ENCODE data around the gene PRKAR2A.
"Not testable (repeated sequence)": the region's sequence is repeated elsewhere in the genome, so short reads cannot be mapped to it uniquely, and the experiment has no call there.

Gene PRKAR2A

DNA sequence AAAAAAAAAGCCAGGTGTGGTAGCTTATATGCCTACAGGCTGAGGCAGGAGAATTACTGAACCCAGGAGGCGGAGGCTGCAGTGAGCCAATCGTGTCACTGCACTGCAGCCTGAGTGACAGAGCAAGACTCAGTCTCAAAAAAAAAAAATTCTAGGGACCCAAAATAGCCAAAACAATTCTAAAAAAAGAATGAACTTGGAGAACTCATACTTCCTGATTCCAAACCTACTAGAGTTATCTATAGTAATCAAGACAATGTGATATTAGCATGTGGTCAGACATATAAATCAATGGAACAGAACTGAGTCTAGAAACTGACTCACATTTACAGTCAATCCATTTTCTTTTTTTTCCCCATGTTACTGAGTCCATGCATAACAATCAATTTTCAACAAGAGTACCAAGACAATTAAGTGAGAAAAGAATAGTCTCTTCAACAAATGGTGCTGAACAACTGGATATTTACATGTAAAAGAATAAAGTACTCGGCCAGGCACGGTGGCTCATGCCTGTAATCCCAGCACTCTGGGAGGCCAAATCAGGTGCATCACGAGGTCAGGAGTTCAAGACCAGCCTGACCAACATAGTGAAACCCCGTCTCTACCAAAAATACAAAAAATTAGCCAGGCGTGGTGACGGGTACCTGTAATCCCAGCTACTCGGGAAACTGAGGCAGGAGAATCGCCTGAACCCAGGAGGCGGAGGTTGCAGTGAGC is 11.9 kb downstream of the PRKAR2A start:
- no peak for DNase-seq

DNA sequence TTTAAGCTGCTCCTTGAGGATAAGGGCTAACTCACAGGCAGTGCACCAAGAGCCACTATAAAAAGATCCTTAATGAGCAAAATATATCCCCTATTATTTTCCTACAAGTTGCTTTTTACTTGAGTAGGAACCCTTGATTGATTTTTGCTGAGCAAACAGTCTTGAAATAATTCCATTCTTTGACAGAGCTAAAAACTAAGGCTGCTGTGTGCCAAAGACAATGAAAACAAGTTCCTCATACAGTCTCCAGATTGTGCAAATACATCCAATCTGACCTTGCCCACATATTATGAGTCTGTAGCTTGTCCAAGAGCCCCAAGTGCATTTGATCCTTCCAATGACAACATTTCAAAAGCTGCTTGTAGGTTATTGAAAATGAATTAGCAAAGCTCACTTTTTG is 15.0 kb downstream of the PRKAR2A start:
- DNase-seq, result no peak

- DNase-seq, result no peak
Observed at GRCh38 chr3:48830715-48831114, 17.0 kb downstream of the PRKAR2A start.

DNA sequence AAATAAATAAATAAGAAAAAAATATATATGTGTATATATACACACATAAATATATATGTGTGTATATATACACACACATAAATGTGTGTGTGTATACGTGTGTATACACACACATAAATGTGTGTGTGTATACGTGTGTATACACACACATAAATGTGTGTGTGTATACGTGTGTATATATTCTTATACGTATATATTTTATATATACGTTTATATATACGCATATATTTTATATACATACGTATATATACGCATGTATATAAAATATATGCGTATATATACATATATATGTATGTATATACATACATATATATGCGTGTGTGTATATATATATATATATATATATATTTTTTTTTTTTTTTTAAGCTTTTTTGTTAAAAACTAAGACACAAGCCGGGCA is 18.1 kb downstream of the PRKAR2A start:
- not testable (repeated sequence) for DNase-seq

DNA sequence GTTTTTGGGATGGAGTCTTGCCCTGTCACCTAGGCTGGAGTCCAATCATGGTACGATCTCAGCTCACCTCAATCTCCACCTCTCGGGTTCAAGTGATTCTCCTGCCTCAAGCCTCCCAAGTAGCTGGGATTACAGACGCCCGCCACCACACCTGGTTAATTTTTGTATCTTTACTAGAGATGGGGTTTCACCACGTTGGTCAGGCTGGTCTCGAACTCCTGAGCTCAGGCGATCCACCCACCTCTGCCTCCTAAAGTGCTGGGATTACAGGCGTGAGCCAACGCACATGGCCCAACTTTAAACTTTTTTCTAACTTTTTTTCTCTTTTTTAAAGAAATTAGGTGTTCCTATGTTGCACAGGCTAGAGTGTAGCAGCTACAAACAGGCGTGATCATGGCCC is 19.8 kb downstream of the PRKAR2A start:
- DNase-seq, result not testable (repeated sequence)

GRCh38 chr3:48826451-48826850 is 21.2 kb downstream of the PRKAR2A start:
- no peak for DNase-seq

- no peak for DNase-seq
Observed at GRCh38 chr3:48820612-48821324, 26.9 kb downstream of the PRKAR2A start.

DNA sequence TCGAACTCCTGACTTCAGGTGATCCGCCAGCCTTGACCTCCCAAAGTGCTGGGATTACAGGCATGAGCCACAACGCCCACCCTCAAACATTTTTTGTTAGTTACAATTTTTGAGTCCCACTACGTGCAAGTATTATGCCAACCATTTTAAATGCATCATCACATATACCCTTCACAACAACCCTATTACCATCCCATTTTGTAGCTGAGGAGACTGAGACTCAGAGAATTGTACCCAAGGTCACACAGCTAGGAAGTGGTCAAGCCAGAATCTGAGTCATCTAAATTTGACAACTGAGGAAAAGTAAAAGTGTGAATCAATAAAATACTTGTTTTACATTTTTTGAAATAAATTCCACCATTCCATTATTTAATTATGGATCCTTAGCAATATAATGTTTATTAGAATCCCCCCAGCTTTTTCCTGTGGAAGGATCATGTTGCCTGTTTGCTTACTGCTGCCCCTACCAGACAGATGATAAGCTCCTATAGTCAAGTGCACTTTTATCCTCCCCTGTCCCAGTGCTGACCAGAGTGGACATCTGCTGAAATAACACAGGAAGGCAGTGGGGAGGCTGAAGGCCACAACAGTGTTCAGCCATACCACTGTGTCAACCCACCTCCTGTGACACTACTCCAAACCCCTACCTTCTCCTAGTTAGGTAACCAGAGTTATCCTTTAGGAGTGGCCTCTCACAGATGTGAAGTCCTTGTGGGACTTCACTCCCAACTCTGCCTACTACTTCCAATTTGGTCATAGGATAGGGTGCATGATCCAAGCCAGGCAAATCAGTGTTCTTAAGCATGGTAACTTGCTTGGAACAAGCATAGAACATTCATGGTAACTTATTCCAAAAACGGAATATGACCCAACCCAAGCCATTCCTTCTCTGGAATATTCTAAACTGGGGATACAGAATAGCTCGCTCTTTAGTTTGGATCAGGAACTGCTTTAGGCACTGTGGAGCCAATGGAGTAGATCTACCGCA is 28.1 kb downstream of the PRKAR2A start:
- no peak for DNase-seq

DNA sequence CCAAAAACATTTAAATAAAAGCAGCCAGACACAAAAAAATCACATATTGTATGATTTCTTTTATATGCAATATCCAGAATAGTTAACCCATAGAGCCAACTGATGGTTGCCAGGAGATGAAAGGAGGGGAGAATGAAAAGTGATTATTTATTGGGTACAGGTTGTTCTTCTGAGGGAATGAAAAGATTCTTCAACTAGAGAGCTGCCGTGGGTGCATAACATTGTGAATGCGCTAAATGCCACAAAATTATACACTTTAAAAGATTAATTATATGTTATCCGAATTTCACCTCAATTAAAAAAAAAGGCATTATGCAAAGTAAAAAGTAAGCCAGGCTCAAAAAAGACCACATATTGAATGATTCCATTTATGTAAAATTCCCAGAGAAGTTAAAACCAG is 36.1 kb downstream of the PRKAR2A start:
- no peak for DNase-seq

DNA sequence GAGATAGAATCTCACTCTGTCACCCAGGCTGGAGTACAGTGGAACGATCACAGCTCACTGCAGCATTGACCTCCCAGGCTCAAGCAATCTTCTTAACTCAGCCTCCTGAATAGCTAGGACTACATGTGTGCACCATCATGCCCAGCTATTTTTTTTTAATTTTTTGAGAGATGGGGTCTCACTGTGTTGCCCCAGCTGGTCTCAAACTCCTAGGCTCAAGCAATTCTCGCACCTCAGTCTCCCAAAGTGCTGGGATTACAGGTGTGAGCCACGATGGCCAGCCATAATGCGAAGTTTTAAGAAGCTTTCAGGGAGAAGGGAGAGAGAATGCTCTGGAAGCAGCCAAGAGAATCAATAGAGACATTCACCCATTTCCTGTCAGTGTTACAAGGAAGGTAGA is 42.7 kb downstream of the PRKAR2A start:
- no peak for DNase-seq

- DNase-seq, result not testable (repeated sequence)
Observed at GRCh38 chr3:48800831-48801230, 46.8 kb downstream of the PRKAR2A start.

- DNase-seq, result no peak
Observed at GRCh38 chr3:48798998-48799397, 48.7 kb downstream of the PRKAR2A start.

GRCh38 chr3:48797626-48798025 is 50.0 kb downstream of the PRKAR2A start:
- DNase-seq, result no peak

DNA sequence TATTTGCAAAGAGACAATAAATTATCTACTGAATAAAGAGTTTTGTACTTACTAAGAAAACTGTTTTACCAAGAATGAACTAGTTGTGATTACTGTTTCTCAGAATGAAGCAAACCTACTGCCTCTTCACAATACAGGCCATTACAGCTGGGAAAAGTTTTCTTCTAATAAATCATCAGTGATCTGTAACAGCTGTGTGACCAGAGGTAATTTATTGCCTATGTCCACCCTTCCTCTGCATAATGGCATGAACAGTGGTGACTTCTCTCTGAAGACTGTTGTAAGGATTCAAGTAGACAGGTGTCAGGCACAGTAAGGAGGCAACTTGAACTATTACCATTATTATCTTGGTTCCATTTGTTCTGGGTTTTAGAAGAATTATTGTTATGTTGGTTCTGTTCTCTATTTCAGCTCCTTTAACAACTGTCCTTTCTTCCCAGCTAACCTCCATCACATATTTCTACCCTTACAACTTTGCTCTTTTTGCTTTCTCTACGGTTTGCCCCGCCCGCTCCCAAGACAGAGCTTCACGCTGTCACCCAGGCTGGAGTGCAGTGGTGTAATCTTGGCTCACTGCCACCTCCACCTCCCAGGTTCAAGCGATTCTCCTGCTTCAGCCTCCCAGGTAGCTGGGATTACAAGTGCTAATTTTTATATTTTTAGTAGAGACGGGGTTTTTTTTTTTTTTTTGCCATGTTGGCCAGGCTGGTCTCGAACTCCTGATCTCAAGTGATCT is 51.5 kb downstream of the PRKAR2A start:
- DNase-seq, result no peak

- not testable (repeated sequence) for DNase-seq
Observed at GRCh38 chr3:48793484-48793883, 54.2 kb downstream of the PRKAR2A start.

- DNase-seq, result no peak
Observed at GRCh38 chr3:48789665-48790064, 58.0 kb downstream of the PRKAR2A start.

DNA sequence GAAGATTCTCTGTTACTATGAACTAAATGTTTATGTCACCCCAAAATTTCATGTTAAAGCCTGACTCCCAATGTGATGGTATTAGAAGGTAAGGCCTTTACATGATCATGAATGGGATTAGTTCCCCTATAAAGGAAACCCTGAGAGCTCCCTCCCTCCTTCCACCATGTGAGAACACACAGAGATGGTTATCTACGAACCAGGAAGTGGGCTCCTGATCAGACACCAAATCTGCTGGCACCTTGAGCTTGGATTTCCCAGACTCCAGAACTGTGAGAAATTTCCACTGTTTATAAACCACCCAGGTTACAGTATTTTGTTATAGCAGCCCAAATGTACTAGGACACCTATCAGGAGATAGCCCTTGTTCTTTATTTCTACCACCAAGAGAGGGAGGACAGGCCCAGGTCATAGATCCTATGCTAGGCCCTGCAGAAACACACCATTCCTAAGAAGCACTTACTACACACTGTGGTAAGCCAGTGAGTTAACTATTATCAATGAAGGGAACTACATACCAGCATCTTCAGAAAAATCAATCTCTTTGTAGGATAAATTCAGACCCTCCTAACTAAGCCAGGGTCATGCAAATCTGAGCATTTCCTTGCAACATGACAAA is 59.0 kb downstream of the PRKAR2A start:
- DNase-seq, result peak; percentile 5

DNA sequence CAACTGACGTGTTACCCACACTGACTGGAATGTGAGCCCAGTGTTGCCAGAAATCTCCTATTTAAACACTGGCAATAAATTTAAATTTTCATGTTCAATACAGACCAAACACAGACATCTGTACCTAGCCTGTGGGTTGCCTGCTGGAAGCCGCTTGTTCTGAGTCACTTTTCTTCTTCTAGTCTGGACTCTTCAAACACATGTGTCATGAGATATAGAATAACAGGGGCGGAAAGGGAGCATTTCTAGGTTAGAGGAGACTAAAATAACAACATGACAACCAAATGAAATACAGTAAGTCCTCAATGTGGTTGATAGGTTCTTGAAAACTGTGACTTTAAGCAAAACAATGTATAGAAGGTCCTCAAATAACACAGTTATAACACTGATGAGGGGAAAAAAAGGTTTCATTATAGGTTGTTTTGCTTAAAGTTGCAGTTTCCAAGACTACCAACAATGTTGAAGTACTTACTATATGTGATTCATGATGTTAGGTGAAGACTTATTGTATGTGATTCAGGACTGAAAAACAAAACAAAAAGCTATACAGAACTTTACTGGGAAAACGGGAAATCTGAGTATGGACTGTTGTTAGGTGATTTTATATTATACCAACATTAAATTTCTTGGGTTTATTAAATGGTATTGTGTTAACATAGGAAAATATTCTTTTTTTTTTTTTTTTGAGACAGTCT is 63.1 kb downstream of the PRKAR2A start:
- no peak for DNase-seq

DNA sequence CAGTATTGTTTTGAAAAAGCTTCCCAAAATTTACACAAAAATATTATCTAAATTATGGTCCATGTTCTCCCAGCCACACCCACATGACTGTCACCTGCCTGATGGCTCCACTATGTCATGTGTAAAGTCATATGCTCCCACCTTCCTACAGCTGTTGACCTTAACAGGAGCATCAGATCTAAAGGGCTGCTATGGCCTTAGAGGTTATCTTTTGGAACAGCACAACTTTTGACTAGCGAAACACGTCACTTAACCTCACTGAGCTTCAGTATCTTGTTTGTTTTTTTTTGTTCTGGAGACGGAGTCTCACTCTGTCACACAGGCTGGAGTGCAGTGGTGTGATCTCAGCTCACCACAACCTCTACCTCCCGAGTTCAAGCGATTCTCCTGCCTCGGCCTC is 64.4 kb downstream of the PRKAR2A start:
- DNase-seq, result no peak

DNA sequence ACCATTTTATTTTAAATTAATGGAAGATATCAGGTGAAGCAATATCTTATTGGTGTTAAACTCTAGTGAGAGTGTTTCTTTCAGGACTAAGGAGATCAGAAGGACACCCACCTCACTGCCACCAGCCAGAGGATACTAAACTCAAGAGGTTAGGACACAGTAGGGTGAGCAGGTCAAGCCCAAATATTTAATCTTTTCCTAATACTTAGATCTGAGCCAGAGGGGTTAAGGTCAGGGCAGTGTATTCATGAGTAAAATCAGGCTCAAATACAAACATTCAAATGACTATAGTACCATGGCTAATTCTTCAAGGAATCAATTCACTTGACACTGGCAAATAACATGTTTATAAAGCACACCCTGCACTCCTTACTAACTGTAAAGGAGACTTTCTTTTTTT is 65.6 kb downstream of the PRKAR2A start:
- no peak for DNase-seq

DNA sequence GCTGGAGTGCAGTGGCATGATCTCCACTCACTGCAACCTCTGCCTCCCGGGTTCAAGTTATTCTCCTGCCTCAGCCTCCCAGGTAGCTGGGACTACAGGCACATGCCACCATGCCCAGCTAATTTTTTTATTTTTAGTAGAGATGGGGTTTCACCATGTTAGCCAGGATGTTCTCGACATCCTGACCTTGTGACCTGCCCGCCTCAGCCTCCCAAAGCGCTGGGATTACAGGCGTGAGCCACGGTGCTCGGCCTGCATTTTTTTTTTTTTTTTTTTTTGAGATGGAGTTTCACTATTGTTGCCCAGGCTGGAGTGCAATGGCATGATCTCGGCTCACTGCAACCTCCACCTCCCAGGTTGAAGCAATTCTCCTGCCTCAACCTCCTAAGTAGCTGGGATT is 69.1 kb downstream of the PRKAR2A start:
- DNase-seq, result not testable (repeated sequence)

DNA sequence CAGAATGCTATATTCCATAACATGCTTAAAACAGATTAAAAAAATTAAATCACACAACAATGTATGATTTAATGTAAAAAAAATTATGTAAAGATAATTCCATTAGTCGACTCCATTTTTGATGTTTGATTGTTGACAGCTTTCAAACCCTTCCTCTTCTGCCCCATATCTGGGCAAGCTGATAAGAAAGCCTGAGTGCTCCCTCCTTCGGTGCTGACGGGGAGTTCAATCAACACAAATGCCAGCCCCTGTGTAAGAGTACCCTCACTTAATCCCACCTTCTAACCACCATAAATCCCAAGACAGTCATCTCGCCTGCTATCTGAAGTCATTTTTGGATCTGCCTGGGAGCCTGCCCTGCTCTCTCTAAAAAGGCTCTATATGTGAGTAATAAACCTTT is 70.8 kb downstream of the PRKAR2A start:
- DNase-seq, result no peak
